Liver (tissue), 3 donors: Measurements from ENCODE around the gene NUDT15.
A peak's percentile ranks its signal among the peaks of the same experiment; 100 is the strongest.

Experiments used
- EGR1 ChIP-seq, 2 donors: IDR thresholded peaks; 2 replicates each; pipeline ENCODE4 v1.6.1; 2016 to 2018; ENCODE audit warnings: antibody characterized with exemption in 2 of 2, low read depth in 2 of 2
- HNF4A ChIP-seq, 2 donors: conservative IDR thresholded peaks; 2 replicates each; pipeline ENCODE4 v1.6.1; 2016; ENCODE audit warnings: antibody characterized with exemption in 2 of 2, mild to moderate bottlenecking in 2 of 2
- JUND ChIP-seq, 2 donors: IDR thresholded peaks; 2 replicates each; pipeline ENCODE4 v1.6.1; 2016; ENCODE audit warnings: antibody characterized with exemption in 2 of 2
- RAD21 ChIP-seq, 2 donors: IDR thresholded peaks; 2 replicates each; pipeline ENCODE4 v1.6.1; 2016; ENCODE audit warnings: antibody characterized with exemption in 2 of 2, mild to moderate bottlenecking in 2 of 2
- RXRA ChIP-seq, 2 donors: IDR thresholded peaks; 2 replicates each; pipeline ENCODE4 v1.6.1; 2017 to 2018; ENCODE audit warnings: antibody characterized with exemption in 2 of 2, mild to moderate bottlenecking in 1 of 2
- SP1 ChIP-seq: IDR thresholded peaks from 2 replicates; pipeline ENCODE4 v1.6.1; 2018; ENCODE audit warnings: antibody characterized with exemption, mild to moderate bottlenecking
- TAF1 ChIP-seq: conservative IDR thresholded peaks from 2 replicates; pipeline ENCODE4 v1.6.1; 2016; ENCODE audit warnings: antibody characterized with exemption, mild to moderate bottlenecking
- YY1 ChIP-seq: IDR thresholded peaks from 2 replicates; pipeline ENCODE4 v1.6.1; 2016; ENCODE audit warnings: antibody characterized with exemption, mild to moderate bottlenecking
- TF ChIP-seq, protein P1 (sequence below): fragments of 150-350 bp; IDR thresholded peaks from 2 replicates; pipeline ENCODE4 v1.5.1; 2017; ENCODE audit warnings: improper control_type of control experiment, low read depth, low read length; ENCODE audit not compliant: missing input control
- TF ChIP-seq, protein P2 (sequence below): IDR thresholded peaks from 2 replicates; pipeline ENCODE4 v1.6.1; 2016; ENCODE audit warnings: antibody characterized with exemption
- TF ChIP-seq, protein P3 (sequence below): IDR thresholded peaks from 2 replicates; pipeline ENCODE4 v1.6.1; 2016; ENCODE audit warnings: antibody characterized with exemption, mild to moderate bottlenecking
- TF ChIP-seq, protein P4 (sequence below): IDR thresholded peaks from 2 replicates; pipeline ENCODE4 v1.6.1; 2016; ENCODE audit warnings: antibody characterized with exemption
- donor health status: healthy.
- donor health status: healthy.

DNA sequence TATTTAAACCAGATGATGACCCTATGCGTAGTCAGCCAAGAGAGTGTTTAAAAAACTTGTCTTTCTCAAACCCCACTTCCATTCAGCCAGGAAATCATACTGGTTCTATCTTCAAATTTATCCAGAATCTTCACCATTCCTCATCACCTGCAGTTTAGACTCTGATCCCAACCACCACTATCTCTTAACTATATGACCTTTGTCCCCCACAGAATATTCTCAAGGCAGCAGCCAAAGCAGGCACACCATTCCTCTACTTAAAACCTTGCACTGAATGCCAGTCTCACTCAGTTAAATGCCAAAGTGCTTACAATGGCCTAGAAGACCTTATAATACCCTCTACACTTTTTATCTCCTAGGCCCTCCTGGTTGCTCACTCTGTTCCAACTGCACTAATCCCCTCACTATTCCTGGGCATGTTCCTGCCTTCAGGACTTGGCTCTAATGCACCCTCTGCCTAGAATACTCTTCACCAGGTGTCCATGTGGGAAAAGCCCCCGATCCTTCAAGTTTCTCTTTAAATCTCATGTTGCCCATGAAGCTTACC lies 46.5 kb upstream of the NUDT15 start:
- no peak for TF ChIP-seq SP1
- TF ChIP-seq, protein P1, sequence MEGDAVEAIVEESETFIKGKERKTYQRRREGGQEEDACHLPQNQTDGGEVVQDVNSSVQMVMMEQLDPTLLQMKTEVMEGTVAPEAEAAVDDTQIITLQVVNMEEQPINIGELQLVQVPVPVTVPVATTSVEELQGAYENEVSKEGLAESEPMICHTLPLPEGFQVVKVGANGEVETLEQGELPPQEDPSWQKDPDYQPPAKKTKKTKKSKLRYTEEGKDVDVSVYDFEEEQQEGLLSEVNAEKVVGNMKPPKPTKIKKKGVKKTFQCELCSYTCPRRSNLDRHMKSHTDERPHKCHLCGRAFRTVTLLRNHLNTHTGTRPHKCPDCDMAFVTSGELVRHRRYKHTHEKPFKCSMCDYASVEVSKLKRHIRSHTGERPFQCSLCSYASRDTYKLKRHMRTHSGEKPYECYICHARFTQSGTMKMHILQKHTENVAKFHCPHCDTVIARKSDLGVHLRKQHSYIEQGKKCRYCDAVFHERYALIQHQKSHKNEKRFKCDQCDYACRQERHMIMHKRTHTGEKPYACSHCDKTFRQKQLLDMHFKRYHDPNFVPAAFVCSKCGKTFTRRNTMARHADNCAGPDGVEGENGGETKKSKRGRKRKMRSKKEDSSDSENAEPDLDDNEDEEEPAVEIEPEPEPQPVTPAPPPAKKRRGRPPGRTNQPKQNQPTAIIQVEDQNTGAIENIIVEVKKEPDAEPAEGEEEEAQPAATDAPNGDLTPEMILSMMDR, result no peak
- TF ChIP-seq HNF4A (conservative IDR thresholded peaks at IDR 0.05), result peak; percentile 77 to 80
- no peak for TF ChIP-seq YY1
- TF ChIP-seq, protein P2, sequence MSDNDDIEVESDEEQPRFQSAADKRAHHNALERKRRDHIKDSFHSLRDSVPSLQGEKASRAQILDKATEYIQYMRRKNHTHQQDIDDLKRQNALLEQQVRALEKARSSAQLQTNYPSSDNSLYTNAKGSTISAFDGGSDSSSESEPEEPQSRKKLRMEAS, result no peak
- no peak for TF ChIP-seq TAF1
- no peak for TF ChIP-seq EGR1 (IDR thresholded peaks at IDR 0.05; ENCODE audit: low read depth in 2 of 2)
- TF ChIP-seq, protein P3, sequence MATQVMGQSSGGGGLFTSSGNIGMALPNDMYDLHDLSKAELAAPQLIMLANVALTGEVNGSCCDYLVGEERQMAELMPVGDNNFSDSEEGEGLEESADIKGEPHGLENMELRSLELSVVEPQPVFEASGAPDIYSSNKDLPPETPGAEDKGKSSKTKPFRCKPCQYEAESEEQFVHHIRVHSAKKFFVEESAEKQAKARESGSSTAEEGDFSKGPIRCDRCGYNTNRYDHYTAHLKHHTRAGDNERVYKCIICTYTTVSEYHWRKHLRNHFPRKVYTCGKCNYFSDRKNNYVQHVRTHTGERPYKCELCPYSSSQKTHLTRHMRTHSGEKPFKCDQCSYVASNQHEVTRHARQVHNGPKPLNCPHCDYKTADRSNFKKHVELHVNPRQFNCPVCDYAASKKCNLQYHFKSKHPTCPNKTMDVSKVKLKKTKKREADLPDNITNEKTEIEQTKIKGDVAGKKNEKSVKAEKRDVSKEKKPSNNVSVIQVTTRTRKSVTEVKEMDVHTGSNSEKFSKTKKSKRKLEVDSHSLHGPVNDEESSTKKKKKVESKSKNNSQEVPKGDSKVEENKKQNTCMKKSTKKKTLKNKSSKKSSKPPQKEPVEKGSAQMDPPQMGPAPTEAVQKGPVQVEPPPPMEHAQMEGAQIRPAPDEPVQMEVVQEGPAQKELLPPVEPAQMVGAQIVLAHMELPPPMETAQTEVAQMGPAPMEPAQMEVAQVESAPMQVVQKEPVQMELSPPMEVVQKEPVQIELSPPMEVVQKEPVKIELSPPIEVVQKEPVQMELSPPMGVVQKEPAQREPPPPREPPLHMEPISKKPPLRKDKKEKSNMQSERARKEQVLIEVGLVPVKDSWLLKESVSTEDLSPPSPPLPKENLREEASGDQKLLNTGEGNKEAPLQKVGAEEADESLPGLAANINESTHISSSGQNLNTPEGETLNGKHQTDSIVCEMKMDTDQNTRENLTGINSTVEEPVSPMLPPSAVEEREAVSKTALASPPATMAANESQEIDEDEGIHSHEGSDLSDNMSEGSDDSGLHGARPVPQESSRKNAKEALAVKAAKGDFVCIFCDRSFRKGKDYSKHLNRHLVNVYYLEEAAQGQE, result no peak
- no peak for TF ChIP-seq RXRA (IDR thresholded peaks at IDR 0.05)
- TF ChIP-seq JUND (IDR thresholded peaks at IDR 0.05), result no peak
- TF ChIP-seq, protein P4, sequence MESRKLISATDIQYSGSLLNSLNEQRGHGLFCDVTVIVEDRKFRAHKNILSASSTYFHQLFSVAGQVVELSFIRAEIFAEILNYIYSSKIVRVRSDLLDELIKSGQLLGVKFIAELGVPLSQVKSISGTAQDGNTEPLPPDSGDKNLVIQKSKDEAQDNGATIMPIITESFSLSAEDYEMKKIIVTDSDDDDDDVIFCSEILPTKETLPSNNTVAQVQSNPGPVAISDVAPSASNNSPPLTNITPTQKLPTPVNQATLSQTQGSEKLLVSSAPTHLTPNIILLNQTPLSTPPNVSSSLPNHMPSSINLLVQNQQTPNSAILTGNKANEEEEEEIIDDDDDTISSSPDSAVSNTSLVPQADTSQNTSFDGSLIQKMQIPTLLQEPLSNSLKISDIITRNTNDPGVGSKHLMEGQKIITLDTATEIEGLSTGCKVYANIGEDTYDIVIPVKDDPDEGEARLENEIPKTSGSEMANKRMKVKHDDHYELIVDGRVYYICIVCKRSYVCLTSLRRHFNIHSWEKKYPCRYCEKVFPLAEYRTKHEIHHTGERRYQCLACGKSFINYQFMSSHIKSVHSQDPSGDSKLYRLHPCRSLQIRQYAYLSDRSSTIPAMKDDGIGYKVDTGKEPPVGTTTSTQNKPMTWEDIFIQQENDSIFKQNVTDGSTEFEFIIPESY, result no peak
- TF ChIP-seq RAD21 (IDR thresholded peaks at IDR 0.05), result no peak
